GM18867 (cell line): ENCODE measurements around the gene HSPA1L.

Experiments used
- ATAC-seq: cut with Tn5 transposase; IDR thresholded peaks from one replicate; pipeline ENCODE4 v1.9.1; 2021; ENCODE audit warnings: mild to moderate bottlenecking, moderate library complexity; ENCODE audit not compliant: unreplicated experiment

HSPA1L gene

DNA sequence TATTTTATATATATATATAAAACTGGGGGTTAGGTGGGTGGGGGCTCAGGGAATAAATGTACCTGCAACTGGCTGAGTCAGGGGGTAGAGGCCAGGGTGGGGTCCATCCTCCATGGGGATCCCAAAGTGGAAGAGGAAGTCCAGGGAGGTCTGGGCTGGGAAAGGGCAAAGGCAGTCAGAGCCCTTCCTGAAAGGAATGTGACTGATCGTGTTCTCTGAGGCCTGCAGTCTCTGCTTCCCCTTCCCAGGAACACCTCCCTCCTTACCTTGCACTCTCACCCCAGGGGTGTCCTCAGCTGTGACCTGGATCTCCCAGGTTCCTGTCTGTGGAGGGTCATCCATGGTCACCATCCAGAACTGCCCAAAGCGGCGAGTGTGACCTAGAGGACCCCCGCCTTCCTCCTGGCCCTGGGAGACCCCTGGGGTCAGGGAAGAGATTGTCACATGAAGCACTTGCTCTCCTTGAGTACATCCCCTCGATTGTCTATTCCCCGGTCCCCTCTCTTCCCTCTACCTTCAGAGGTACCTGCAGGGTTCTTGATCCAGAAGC, 47.9 kb downstream of the HSPA1L start:
- ATAC-seq = no peak

GRCh38 chr6:31765910-31766794, 48.9 kb downstream of the HSPA1L start:
- no peak for ATAC-seq

- no peak for ATAC-seq
Observed at GRCh38 chr6:31765559-31765909, 49.5 kb downstream of the HSPA1L start.

DNA sequence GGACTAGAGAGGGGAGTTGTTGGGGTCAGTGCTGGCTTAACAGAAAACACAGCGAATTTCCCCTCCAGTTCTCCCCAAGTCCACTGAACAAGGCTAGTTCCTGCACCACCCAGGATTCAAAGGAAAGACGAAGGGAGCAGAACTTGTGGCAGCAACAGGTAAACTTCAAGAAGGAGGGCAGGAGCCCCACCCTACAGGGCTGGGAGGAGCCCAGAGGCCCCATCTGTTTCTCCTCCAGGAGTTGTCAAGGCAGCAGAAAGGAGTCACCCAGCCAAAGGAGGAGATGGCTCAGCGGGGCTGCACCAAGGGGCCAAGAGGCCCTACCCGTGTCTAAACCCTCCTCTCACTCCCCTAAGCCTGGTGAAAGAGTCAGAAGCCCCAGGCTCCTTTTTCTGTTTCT, 50.9 kb downstream of the HSPA1L start:
- ATAC-seq = no peak

- ATAC-seq = no peak
Observed at GRCh38 chr6:31763619-31763940, 51.5 kb downstream of the HSPA1L start.

- ATAC-seq = no peak
Observed at GRCh38 chr6:31762878-31763618, 52.0 kb downstream of the HSPA1L start.

DNA sequence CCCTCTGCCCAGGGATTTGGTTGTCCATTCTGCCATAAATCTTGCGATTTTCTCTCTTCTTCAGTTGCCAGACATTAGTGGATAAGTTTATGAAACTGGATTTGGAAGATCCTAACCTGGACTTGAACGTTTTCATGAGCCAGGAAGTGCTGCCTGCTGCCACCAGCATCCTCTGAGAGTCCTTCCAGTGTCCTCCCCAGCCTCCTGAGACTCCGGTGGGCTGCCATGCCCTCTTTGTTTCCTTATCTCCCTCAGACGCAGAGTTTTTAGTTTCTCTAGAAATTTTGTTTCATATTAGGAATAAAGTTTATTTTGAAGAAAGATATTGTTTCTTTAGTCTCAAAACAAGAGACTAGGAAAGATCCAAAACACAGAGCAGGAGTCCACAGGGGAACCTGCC, 52.7 kb downstream of the HSPA1L start, which contains the start of gene SAPCD1:
SAPCD1 (plus strand) TSS at position 301 of the 400 bp plus-strand sequence. CDS start 399 bp downstream, outside the sequence.
- no peak for ATAC-seq

DNA sequence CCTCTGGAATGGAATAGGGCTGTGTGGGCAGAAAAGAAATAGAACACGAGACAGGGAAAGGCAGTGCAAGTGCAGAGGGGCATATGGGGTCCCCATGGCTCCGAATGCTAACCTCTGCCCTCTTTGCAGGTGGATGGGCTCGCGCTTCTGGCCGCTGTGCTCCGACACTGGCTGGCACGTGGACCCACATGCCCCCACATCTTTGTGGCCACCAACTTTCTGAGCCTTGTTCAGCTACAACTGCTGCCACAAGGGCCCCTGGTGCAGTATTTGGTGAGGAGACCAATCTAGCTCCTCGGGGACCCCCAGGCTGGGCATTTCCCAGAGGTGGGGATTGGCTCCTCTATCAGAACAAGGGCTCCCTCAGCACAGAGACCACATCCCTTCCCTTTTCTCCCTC, 53.7 kb downstream of the HSPA1L start:
- ATAC-seq = no peak

DNA sequence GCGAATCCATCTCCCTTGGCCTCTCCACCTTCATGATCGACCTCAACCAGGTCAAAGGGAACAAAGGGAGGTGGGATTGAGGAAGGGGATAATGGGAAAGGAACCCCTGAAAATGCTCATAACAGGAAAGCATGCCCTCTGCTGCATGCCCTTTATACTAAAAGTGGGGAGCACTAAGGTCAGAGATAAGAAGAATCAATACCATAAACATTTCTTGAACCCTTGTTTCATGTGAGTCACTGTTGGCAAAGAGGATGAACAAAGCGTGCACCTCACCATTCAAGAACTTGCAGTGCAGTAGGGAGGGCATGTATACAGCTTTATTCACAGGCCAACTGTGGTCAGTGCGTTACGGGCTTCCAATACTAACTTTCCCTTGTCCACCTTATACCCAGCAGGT, 54.3 kb downstream of the HSPA1L start:
- ATAC-seq = no peak
